ENCODE data around the gene SP110. TPM values are rescaled to one million over a fixed set of nuclear protein-coding genes. Genes with fewer than 3 reads are reported as not detected.

SP110 gene
- total RNA-seq, 6 experiments from 2014 or later, result 5.0 to 13.1 (median 11.2) TPM

DNA sequence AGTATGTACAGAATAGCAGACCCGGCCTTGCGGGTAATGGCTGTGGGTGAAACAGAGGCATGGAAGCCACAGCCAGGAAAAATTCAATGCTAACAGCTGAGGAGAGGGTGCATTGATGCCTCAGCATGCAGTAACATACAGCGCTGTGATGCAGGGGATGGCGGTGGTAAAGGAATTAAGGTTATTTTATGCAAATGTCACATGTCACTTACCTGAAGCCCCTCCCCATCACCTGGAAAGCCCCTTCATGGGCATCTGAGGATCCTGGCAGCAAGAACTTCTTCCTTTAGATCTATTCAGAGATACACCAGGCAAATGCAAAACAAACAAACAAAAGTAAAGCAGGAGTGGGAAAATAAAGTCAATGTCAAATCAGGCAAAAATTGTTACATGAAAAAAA, 1.7 kb upstream of the SP110 start:
- Histone ChIP-seq H3K4me3 (no peak overlapping the region), H3K36me3 (peaks cover 0 to 2% (median 0%) of the 10 kb centered on the region in 4 donors), H3K4me1 (peaks cover 0 to 10% (median 4%) of the 10 kb centered on the region in 4 donors), H3K27ac (no peak overlapping the region), H3K9me3 (no peaks in the 10 kb centered on the region), H3K27me3 (no peaks in the 10 kb centered on the region)
- no peak for DNase-seq
- intact Hi-C loops (cut with DNase I), result no loop called here
- TF ChIP-seq POLR2A (IDR thresholded peaks at IDR 0.05), result no peak
- TF ChIP-seq, protein P1, sequence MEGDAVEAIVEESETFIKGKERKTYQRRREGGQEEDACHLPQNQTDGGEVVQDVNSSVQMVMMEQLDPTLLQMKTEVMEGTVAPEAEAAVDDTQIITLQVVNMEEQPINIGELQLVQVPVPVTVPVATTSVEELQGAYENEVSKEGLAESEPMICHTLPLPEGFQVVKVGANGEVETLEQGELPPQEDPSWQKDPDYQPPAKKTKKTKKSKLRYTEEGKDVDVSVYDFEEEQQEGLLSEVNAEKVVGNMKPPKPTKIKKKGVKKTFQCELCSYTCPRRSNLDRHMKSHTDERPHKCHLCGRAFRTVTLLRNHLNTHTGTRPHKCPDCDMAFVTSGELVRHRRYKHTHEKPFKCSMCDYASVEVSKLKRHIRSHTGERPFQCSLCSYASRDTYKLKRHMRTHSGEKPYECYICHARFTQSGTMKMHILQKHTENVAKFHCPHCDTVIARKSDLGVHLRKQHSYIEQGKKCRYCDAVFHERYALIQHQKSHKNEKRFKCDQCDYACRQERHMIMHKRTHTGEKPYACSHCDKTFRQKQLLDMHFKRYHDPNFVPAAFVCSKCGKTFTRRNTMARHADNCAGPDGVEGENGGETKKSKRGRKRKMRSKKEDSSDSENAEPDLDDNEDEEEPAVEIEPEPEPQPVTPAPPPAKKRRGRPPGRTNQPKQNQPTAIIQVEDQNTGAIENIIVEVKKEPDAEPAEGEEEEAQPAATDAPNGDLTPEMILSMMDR (IDR thresholded peaks at IDR 0.05), result no peak
- ATAC-seq, result no peak
- WGBS (ENCODE audit: insufficient coverage, low coverage, low lambda C conversion rate, missing lambda C conversion rate), result 91% methylated on average over 4 of the region's 4 CpGs

DNA sequence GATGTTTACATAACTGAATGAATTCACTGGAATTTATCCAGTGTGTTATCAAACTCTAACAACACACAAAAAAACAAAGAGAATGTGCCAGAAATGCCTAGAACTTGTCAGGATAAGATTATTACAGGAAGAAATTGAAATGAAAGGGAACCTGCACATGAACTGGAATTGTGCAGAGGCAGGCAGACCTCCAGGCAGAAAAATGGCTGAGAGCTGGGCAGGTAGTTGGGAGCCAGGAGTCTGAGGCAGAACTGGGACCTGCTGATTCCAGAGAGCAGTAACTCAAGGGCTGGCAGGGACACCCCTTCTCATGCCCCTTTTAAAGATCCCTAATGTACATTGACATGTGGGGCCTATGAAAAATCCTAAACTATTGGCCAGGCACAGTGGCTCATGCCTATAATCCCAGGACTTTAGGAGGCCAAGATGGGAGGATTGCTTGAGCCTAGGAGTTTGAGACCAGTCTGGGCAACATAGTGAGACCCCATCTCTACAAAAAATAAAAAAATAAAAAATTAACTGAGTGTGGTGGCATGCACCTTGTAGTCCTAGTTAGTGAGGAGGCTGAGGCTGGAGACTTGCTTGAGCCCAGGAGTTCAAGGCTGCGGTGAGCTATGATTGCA, 674 bp upstream of the SP110 start:
- H3K4me3 ChIP-seq, result peak overlapping the region; percentile 63 to 84 (median 72)
- H3K27me3 ChIP-seq, result no peaks in the 10 kb centered on the region
- no peak for TF ChIP-seq POLR2A (IDR thresholded peaks at IDR 0.05)
- TF ChIP-seq, protein P1 (IDR thresholded peaks at IDR 0.05), result no peak
- intact Hi-C loops (cut with DNase I), result no loop called here
- ATAC-seq, result peak in 2 of 4 donors; percentile 4 to 12
- peaks cover 0 to 9% (median 0%) of the 10 kb centered on the region in 4 donors for H3K36me3 ChIP-seq
- no peak for DNase-seq
- peaks cover 0 to 10% (median 4%) of the 10 kb centered on the region in 4 donors for H3K4me1 ChIP-seq
- H3K27ac ChIP-seq, result peak overlapping the region; percentile 65 to 89 (median 86)
- no peaks in the 10 kb centered on the region for H3K9me3 ChIP-seq
- 100% methylated on average over 1 of the region's 1 CpG for WGBS (ENCODE audit: insufficient coverage, low coverage, low lambda C conversion rate, missing lambda C conversion rate)

DNA sequence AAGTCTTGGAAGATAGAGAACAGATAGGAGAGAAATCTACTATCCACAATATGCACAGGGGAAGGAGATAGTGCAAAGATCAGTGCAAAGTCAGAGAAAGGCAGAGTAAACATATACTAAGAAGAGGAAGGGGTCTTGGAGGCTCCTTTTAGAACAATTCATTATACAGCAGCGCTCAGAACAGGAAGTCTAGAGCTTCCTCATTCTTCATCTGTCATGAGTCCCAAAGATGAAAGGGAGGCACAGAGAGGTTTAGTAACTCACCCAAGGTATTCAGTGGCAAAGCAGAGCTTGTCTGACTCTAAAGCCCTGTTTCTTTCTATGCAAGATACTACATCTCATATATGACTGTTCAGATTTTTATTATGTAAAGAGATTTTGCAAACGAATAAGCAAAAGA, 1.4 kb downstream of the SP110 start:
- intact Hi-C loops (cut with DNase I), result no loop called here
- H3K27me3 ChIP-seq, result no peaks in the 10 kb centered on the region
- TF ChIP-seq POLR2A (IDR thresholded peaks at IDR 0.05), result no peak
- TF ChIP-seq, protein P1 (IDR thresholded peaks at IDR 0.05), result no peak
- no peaks in the 10 kb centered on the region for H3K9me3 ChIP-seq
- peaks cover 0 to 10% (median 4%) of the 10 kb centered on the region in 4 donors for H3K4me1 ChIP-seq
- H3K4me3 ChIP-seq, result no peak overlapping the region
- no peak for DNase-seq
- 51% methylated on average over 2 of the region's 2 CpGs for WGBS (ENCODE audit: insufficient coverage, low coverage, low lambda C conversion rate, missing lambda C conversion rate)
- H3K36me3 ChIP-seq, result peaks cover 0 to 24% (median 0%) of the 10 kb centered on the region in 4 donors
- H3K27ac ChIP-seq, result no peak overlapping the region
- ATAC-seq, result peak; percentile 16 to 43 (median 22)

DNA sequence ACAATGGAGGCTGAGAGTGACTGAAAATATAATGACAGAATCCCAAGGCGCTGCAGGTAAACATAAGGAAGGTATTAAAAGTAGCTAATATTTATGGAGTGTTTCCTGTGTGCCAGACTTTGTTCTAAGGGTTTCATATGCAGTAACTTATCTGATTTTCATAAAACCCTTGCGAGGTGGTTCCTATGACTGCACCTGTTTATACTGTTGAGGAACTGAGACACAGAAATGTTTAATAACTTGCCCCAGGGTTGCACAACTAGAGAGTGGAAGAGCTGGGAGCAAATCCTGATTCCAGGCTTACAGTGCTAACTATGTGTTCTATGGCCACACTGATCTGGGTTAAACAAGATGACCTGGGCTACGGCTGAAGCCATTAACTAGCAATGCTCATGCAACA, 2.4 kb downstream of the SP110 start:
- no peak overlapping the region for H3K27ac ChIP-seq
- intact Hi-C loops (cut with DNase I), result no loop called here
- no peaks in the 10 kb centered on the region for H3K9me3 ChIP-seq
- peaks cover 0 to 33% (median 0%) of the 10 kb centered on the region in 4 donors for H3K36me3 ChIP-seq
- H3K4me3 ChIP-seq, result no peak overlapping the region
- WGBS (ENCODE audit: insufficient coverage, low coverage, low lambda C conversion rate, missing lambda C conversion rate), result 84% methylated on average over 3 of the region's 3 CpGs
- no peaks in the 10 kb centered on the region for H3K27me3 ChIP-seq
- H3K4me1 ChIP-seq, result peaks cover 0 to 10% (median 4%) of the 10 kb centered on the region in 4 donors
- ATAC-seq (no peak), DNase-seq (no peak)
- TF ChIP-seq POLR2A (IDR thresholded peaks at IDR 0.05), result no peak
- TF ChIP-seq, protein P1 (IDR thresholded peaks at IDR 0.05), result no peak
